B cell (primary cell): ENCODE data around the gene SH3GLB2. TPM values are rescaled to one million over a fixed set of nuclear protein-coding genes. Genes with fewer than 3 reads are reported as not detected.

Experiments used
- ATAC-seq: fragments of 200-7000 bp; cut with Tn5 transposase; one replicate; pipeline ENCODE4 v1.10.0; 2021; ENCODE audit warnings: low read depth, mild to moderate bottlenecking, moderate number of reproducible peaks, moderate library complexity
- CTCF ChIA-PET: fragments of 350-600 bp; sonication (Branson Sonifier 250); formaldehyde crosslinking; loops from one replicate; lab custom pipeline; 2021; ENCODE audit warnings: antibody characterized with exemption, inconsistent platforms; lab: Charles Lee
- POLR2A ChIA-PET: fragments of 350-600 bp; sonication (Branson Sonifier 250); formaldehyde crosslinking; loops from one replicate; lab custom pipeline; 2021; ENCODE audit warnings: antibody characterized with exemption; lab: Charles Lee
- DNase-seq: peaks from one replicate; pipeline ENCODE4 v3.0.0; 2013
- H2AFZ ChIP-seq: 2 replicates; pipeline ENCODE4 v1.6.1; 2012; ENCODE audit warnings: mild to moderate bottlenecking, low read depth, low read length; ENCODE audit not compliant: insufficient read depth, poor library complexity, severe bottlenecking
- H3K27ac ChIP-seq, 2 donors: 1 replicate in 1 of 2; 2 replicates in 1 of 2; pipeline ENCODE4 v1.5.1; 2012 to 2013; ENCODE audit warnings: low read length in 2 of 2, mild to moderate bottlenecking in 2 of 2, moderate library complexity in 1 of 2
- H3K27me3 ChIP-seq, 4 experiments: fragments of 200-600 bp in 1 of 4; sonication (generic) in 1 of 4; replicated peaks in 1 of 4; 1 replicate in 2 of 4; 2 replicates in 2 of 4; pipeline versions ENCODE4 v1.6.1 to v1.7.0; 2013 to 2016; ENCODE audit warnings: low read length in 3 of 4, mild to moderate bottlenecking in 2 of 4, mixed read lengths in 1 of 4, moderate library complexity in 1 of 4; ENCODE audit not compliant: insufficient read depth in 4 of 4, control insufficient read depth in 3 of 4; ENCODE audit errors: control extremely low read depth in 1 of 4
- H3K36me3 ChIP-seq, 2 experiments: replicated peaks in 1 of 2; 1 replicate in 1 of 2; 2 replicates in 1 of 2; pipeline versions ENCODE4 v1.6.1 to v1.7.1; 2013; ENCODE audit warnings: low read length in 1 of 2; ENCODE audit not compliant: insufficient read depth in 2 of 2, control insufficient read depth in 1 of 2; ENCODE audit errors: control extremely low read depth in 1 of 2, extremely low read depth in 1 of 2
- H3K4me1 ChIP-seq, 2 donors: fragments of 200-600 bp in 1 of 2; sonication (generic) in 1 of 2; 1 replicate in 1 of 2; 2 replicates in 1 of 2; pipeline versions ENCODE4 v1.5.1 to v1.6.1; 2013 to 2017; ENCODE audit warnings: low read length in 2 of 2; ENCODE audit not compliant: control insufficient read depth in 2 of 2, insufficient read depth in 2 of 2
- H3K4me2 ChIP-seq: replicated peaks from 2 replicates; pipeline ENCODE3; 2012; ENCODE audit warnings: mild to moderate bottlenecking, low read depth, low read length; ENCODE audit not compliant: poor library complexity, severe bottlenecking
- H3K4me3 ChIP-seq, 5 experiments: fragments of 200-600 bp in 1 of 5; sonication (generic) in 1 of 5; 1 replicate in 3 of 5; 2 replicates in 2 of 5; pipeline versions ENCODE4 v1.5.1 to v1.7.0; 2011 to 2016; ENCODE audit warnings: low read length in 4 of 5, mild to moderate bottlenecking in 4 of 5, low read depth in 2 of 5, control low read depth in 1 of 5, moderate library complexity in 1 of 5; ENCODE audit not compliant: insufficient read depth in 1 of 5; ENCODE audit errors: control extremely low read depth in 1 of 5, extremely low read depth in 1 of 5
- H3K79me2 ChIP-seq: fragments of 200-600 bp; sonication (generic); one replicate; pipeline ENCODE4 v1.6.0; 2016; ENCODE audit warnings: low read length; ENCODE audit not compliant: control insufficient read depth, insufficient read depth
- H3K9ac ChIP-seq: fragments of 200-600 bp; sonication (generic); 2 replicates; pipeline ENCODE4 v1.6.1; 2017; ENCODE audit warnings: mild to moderate bottlenecking, low read length, moderate library complexity
- H3K9me3 ChIP-seq, 3 donors: one replicate each; pipeline versions ENCODE4 v1.6.1 to v1.7.1; 2013; ENCODE audit warnings: low read length in 2 of 3; ENCODE audit not compliant: control insufficient read depth in 2 of 3, insufficient read depth in 1 of 3; ENCODE audit errors: control extremely low read depth in 1 of 3
- H4K20me1 ChIP-seq: 2 replicates; pipeline ENCODE4 v1.6.0; 2012; ENCODE audit warnings: mild to moderate bottlenecking, low read length; ENCODE audit not compliant: insufficient read depth, control insufficient read depth, poor library complexity, severe bottlenecking
- H3K27ac Mint-ChIP-seq: one replicate; pipeline ENCODE4 v1.8.0; 2021; ENCODE audit warnings: mixed read lengths
- H3K27me3 Mint-ChIP-seq: one replicate; pipeline ENCODE4 v1.8.0; 2021; ENCODE audit warnings: mixed read lengths
- H3K4me1 Mint-ChIP-seq: one replicate; pipeline ENCODE4 v1.8.0; 2021; ENCODE audit warnings: mixed read lengths
- H3K4me3 Mint-ChIP-seq: one replicate; pipeline ENCODE4 v1.8.0; 2021; ENCODE audit warnings: mixed read lengths
- H3K9me3 Mint-ChIP-seq: one replicate; pipeline ENCODE4 v1.8.0; 2022; ENCODE audit warnings: mixed read lengths; ENCODE audit not compliant: insufficient read depth
- EZH2 ChIP-seq: IDR thresholded peaks from 2 replicates; pipeline ENCODE4 v1.6.1; 2012; ENCODE audit warnings: borderline replicate concordance, low read depth, mild to moderate bottlenecking, moderate library complexity, low read length; ENCODE audit not compliant: insufficient read depth, poor library complexity, severe bottlenecking
- WGBS: methylation state at CpG from one replicate; pipeline ENCODE4 v1.1.5; 2013; ENCODE audit warnings: missing lambda C conversion rate; ENCODE audit not compliant: insufficient coverage; 5-methylcytosine and 5-hydroxymethylcytosine counted together
- intact Hi-C: fragments of 100-400 bp; cut with micrococcal nuclease; formaldehyde crosslinking; loops from one replicate; pipeline ENCODE4 v1.10.0; 2022
- polyA plus RNA-seq: library from polyadenylated mRNA; depleted of rRNA; stranded (reverse); fragments of >200 nt; gene quantifications from 2 replicates; pipeline ENCODE4 v1.2.3, GENCODE V29; 2012
- total RNA-seq, 2 donors: library from RNA; stranded (reverse); fragments of 120-200 nt in 1 of 2; gene quantifications; 1 replicate in 1 of 2; 2 replicates in 1 of 2; pipeline versions ENCODE4 v1.2.3 to v1.2.4, GENCODE V29; 2013 to 2022
- TF ChIP-seq, protein P1 (sequence below): fragments of 200-600 bp; IDR thresholded peaks from one replicate; pipeline ENCODE4 v1.8.0; 2022; ENCODE audit warnings: antibody characterized with exemption, mild to moderate bottlenecking

SH3GLB2 gene
- total and polyA plus RNA-seq, 2 donors (not counting 1 experiment from before 2014, with no cell fraction given) = 110 to 176 TPM

DNA sequence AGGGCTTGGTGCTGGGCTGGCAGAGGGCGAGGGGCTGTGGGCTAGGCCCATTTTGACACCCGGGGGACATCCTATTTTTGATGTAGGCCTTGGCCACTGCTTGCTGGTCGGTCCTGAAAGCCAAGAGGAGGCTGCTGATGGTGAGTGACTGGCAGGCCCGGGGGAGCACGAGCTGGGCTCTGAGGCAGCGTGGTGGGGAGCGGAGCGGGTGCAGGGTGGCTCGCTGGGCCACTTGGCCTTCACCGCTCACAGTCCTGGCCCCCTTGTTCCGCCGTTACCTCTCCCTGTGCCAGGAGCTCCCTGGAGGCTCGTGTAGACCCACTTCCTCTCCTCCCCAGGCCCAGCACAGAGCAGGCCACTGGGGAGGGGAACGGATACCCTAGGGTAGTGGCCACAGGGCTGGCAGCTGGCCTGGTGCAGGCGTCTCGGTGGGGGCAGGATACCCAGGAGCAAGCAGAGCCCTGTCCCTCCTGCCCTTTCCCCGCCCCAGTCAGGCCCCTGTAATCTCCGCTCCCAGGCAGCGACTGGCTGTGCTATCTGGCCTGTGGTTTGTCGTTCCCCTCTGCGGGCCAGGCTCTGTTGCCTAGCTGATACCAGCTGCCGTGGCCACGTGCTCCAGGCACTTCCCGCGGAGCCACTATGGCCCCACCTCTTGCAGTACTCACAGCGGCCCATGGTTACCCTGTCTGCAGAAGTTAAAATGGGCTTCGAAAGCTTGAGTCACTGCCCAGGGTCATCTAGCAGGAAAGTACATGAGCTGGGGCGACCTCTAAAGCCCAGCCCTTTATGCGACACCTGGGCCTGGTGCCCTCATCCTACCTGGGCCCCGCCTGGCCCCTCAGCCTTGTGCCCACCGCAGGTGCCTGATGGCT is 41.1 kb upstream of the SH3GLB2 start:
- Mint-ChIP-seq H3K9me3 (no peaks in the 10 kb centered on the region), H3K27ac (peak overlapping the region; percentile 97), H3K4me3 (peak overlapping the region; percentile 83), H3K4me1 (peaks cover 25% of the 10 kb centered on the region), H3K27me3 (no peaks in the 10 kb centered on the region)
- peak overlapping the region; percentile 69 for H2AFZ ChIP-seq
- H3K27ac ChIP-seq = peak overlapping the region; percentile 77 to 79
- H3K36me3 ChIP-seq = peaks cover 0 to 19% of the 10 kb centered on the region in 2 experiments
- peak; percentile 97 for ATAC-seq
- H3K9me3 ChIP-seq = no peaks in the 10 kb centered on the region
- 14% methylated on average over 31 of the region's 31 CpGs for WGBS
- TF ChIP-seq EZH2 = no peak
- TF ChIP-seq, protein P1, sequence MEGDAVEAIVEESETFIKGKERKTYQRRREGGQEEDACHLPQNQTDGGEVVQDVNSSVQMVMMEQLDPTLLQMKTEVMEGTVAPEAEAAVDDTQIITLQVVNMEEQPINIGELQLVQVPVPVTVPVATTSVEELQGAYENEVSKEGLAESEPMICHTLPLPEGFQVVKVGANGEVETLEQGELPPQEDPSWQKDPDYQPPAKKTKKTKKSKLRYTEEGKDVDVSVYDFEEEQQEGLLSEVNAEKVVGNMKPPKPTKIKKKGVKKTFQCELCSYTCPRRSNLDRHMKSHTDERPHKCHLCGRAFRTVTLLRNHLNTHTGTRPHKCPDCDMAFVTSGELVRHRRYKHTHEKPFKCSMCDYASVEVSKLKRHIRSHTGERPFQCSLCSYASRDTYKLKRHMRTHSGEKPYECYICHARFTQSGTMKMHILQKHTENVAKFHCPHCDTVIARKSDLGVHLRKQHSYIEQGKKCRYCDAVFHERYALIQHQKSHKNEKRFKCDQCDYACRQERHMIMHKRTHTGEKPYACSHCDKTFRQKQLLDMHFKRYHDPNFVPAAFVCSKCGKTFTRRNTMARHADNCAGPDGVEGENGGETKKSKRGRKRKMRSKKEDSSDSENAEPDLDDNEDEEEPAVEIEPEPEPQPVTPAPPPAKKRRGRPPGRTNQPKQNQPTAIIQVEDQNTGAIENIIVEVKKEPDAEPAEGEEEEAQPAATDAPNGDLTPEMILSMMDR = no peak
- H3K4me2 ChIP-seq = peak overlapping the region; percentile 76
- no peaks in the 10 kb centered on the region for H4K20me1 ChIP-seq
- H3K4me1 ChIP-seq = peaks cover 25 to 37% of the 10 kb centered on the region in 2 donors
- H3K27me3 ChIP-seq = no peaks in the 10 kb centered on the region
- intact Hi-C loops = loop anchor here (1.0 kb wide), 3 partner anchors 12 to 41 kb away; partner anchors contain the start of genes CRAT, DOLPP1 and MIGA2
- CTCF ChIA-PET = interaction anchor here (0.9 to 1.7 kb wide), 4 partner anchors 11 to 105 kb away, joined by 3 to 7 read pairs (median 3); partner anchors contain the start of gene DOLPP1
- H3K9ac ChIP-seq = peak overlapping the region; percentile 49
- DNase-seq = peak; percentile 87
- H3K79me2 ChIP-seq = no peaks in the 10 kb centered on the region
- POLR2A ChIA-PET = interaction anchor here (0.6 to 2.3 kb wide), 3 partner anchors 11 to 41 kb away, joined by 3 to 15 read pairs (median 4); partner anchors contain the start of genes DOLPP1 and MIGA2
- H3K4me3 ChIP-seq = peak overlapping the region in 4 of 5 experiments; percentile 26 to 39 (median 38)
